Lower lobe of right lung (tissue), 2 donors: ENCODE results near the gene CACNA1I. TPM values are rescaled to one million over a fixed set of nuclear protein-coding genes. Genes with fewer than 3 reads are reported as not detected.

Experiments used
- ATAC-seq, 2 donors: fragments of 200-7000 bp; cut with Tn5 transposase; one replicate each; pipeline ENCODE4 v1.9.1; 2020 to 2022; ENCODE audit warnings: mild to moderate bottlenecking in 2 of 2, moderate library complexity in 2 of 2
- DNase-seq: peaks from one replicate; pipeline ENCODE4 v3.0.0-alpha.2; 2020
- H3K27ac ChIP-seq: fragments of 200-600 bp; one replicate; pipeline ENCODE4 v1.8.0; 2022
- H3K27me3 ChIP-seq: fragments of 200-600 bp; one replicate; pipeline ENCODE4 v1.8.0; 2022; ENCODE audit warnings: low read depth
- H3K36me3 ChIP-seq: fragments of 200-600 bp; one replicate; pipeline ENCODE4 v1.8.0; 2022; ENCODE audit warnings: mild to moderate bottlenecking
- H3K4me1 ChIP-seq: fragments of 200-600 bp; one replicate; pipeline ENCODE4 v1.8.0; 2022
- H3K4me3 ChIP-seq: fragments of 200-600 bp; one replicate; pipeline ENCODE4 v1.8.0; 2022; ENCODE audit warnings: mild to moderate bottlenecking
- H3K9me3 ChIP-seq: fragments of 200-600 bp; one replicate; pipeline ENCODE4 v1.8.0; 2022
- CTCF ChIP-seq: fragments of 200-600 bp; IDR thresholded peaks from one replicate; pipeline ENCODE4 v1.8.0; 2022; ENCODE audit warnings: antibody characterized with exemption, mild to moderate bottlenecking
- intact Hi-C: fragments of 100-400 bp; cut with DNase I; formaldehyde crosslinking; loops from one replicate; pipeline ENCODE4 v1.11.0; 2022
- total RNA-seq: library from RNA; stranded (reverse); fragmentation: NEBNext Ultra II Directional; extraction: Animal tissue kit (Norgen Biotek cat#: 25700); gene quantifications from one replicate; pipeline ENCODE4 v1.2.1, GENCODE V29; 2021
- donor health status: DM: no; HTN: yes; CAD: no; lungs with severe emphysema.

The CACNA1I gene
- total RNA-seq, 1 donor from 2014 or later, result 0.21 TPM

GRCh38 chr22:39580006-39580441 is 9.5 kb downstream of the CACNA1I start:
- Histone ChIP-seq H3K27me3 (peaks cover 16% of the 10 kb centered on the region), H3K4me1 (no peaks in the 10 kb centered on the region), H3K36me3 (no peaks in the 10 kb centered on the region), H3K4me3 (no peak overlapping the region), H3K27ac (no peak overlapping the region), H3K9me3 (no peaks in the 10 kb centered on the region)
- DNase-seq (no peak), ATAC-seq (no peak)
- intact Hi-C loops, result no loop called here
- TF ChIP-seq CTCF, result no peak

- H3K9me3 ChIP-seq, result no peaks in the 10 kb centered on the region
Observed at GRCh38 chr22:39580795-39581194, 10.2 kb downstream of the CACNA1I start.

DNA sequence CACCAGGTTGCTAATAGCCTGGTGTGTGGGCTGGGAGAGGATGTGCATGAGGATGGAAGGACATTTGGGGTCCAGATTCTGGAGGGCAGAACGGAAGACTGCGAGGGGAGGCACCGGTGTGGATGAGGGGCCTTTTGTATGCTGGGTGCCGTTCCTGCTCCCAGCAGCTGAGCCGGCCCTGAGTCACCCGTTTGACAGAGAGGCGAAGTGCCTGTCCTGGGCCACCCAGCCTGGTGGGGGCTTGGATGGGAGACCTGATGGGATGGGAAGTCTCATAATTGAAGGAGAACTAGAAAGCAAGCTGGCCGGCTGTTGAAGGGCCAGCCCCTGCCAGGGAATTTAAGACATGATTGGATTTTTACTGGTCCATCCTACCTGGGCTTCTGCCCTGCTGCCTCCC is 10.8 kb downstream of the CACNA1I start:
- Histone ChIP-seq H3K9me3 (no peaks in the 10 kb centered on the region), H3K27ac (no peak overlapping the region), H3K27me3 (peaks cover 21% of the 10 kb centered on the region), H3K36me3 (no peaks in the 10 kb centered on the region), H3K4me1 (no peaks in the 10 kb centered on the region), H3K4me3 (no peak overlapping the region)
- no peak for TF ChIP-seq CTCF
- intact Hi-C loops, result no loop called here
- ATAC-seq, result no peak
- no peak for DNase-seq

More at GRCh38 chr22:39580795-39581194, 10.2 kb downstream of the CACNA1I start:
- peaks cover 16% of the 10 kb centered on the region for H3K27me3 ChIP-seq
- DNase-seq (no peak), ATAC-seq (no peak)
- H3K36me3 ChIP-seq, result no peaks in the 10 kb centered on the region
- no peaks in the 10 kb centered on the region for H3K4me1 ChIP-seq
- TF ChIP-seq CTCF, result no peak
- H3K27ac ChIP-seq, result no peak overlapping the region
- intact Hi-C loops, result no loop called here
- H3K4me3 ChIP-seq, result no peak overlapping the region

- no peak overlapping the region for H3K27ac ChIP-seq
- H3K27me3 ChIP-seq, result peaks cover 23% of the 10 kb centered on the region
- no peak overlapping the region for H3K4me3 ChIP-seq
- no peaks in the 10 kb centered on the region for H3K4me1 ChIP-seq
- no peaks in the 10 kb centered on the region for H3K9me3 ChIP-seq
- intact Hi-C loops, result no loop called here
- TF ChIP-seq CTCF, result no peak
- no peak for ATAC-seq
- H3K36me3 ChIP-seq, result no peaks in the 10 kb centered on the region
- no peak for DNase-seq
Observed at GRCh38 chr22:39583066-39583667, 12.6 kb downstream of the CACNA1I start.

DNA sequence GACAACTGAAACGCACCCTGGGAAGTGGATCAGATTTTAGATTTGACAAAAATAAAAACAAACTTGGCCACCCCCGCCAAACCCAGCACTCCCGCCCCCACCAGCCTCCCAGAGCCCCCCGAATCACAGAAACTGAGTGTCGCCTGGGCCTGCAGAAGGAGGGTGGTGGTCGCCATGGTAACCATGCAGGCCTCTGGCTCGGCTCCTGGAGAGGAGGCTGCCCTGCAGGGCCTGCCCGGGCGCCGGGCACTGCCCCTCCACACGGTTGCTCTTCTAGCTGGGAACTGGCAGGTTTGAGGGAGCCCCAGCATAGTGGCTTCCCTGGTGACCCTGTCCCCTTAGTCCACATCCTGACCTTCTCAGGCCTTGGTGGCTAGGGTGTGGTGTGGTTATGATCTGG is 19.3 kb downstream of the CACNA1I start:
- Histone ChIP-seq H3K27ac (no peak overlapping the region), H3K4me1 (no peaks in the 10 kb centered on the region), H3K9me3 (no peaks in the 10 kb centered on the region), H3K27me3 (peaks cover 48% of the 10 kb centered on the region), H3K4me3 (no peak overlapping the region), H3K36me3 (no peaks in the 10 kb centered on the region)
- intact Hi-C loops, result no loop called here
- DNase-seq (no peak), ATAC-seq (no peak)
- TF ChIP-seq CTCF, result no peak
